NCI-H2227 (cell line): ENCODE data around the gene ALKBH5.

Source experiments
- DNase-seq: peaks from one replicate; lab custom pipeline; 2025; ENCODE audit not compliant: unreplicated experiment; lab: John Stamatoyannopoulos, UW

Gene ALKBH5

GRCh38 chr17:18240449-18240848 lies 56.8 kb downstream of the ALKBH5 start:
- no peak for DNase-seq

GRCh38 chr17:18241229-18241871 lies 57.7 kb downstream of the ALKBH5 start:
- DNase-seq, result no peak

GRCh38 chr17:18245038-18245776 lies 61.6 kb downstream of the ALKBH5 start:
- DNase-seq, result no peak

- no peak for DNase-seq
Measured at GRCh38 chr17:18246109-18246725, 62.6 kb downstream of the ALKBH5 start.

- peak; percentile 19 for DNase-seq
Measured at GRCh38 chr17:18246880-18247612, 63.4 kb downstream of the ALKBH5 start.

GRCh38 chr17:18247613-18248001 lies 64.0 kb downstream of the ALKBH5 start:
- no peak for DNase-seq

- DNase-seq, result peak; percentile 69
Measured at GRCh38 chr17:18248300-18248731, 64.7 kb downstream of the ALKBH5 start.

- no peak for DNase-seq
Measured at GRCh38 chr17:18248811-18249210, 65.2 kb downstream of the ALKBH5 start.

GRCh38 chr17:18250259-18250658 lies 66.6 kb downstream of the ALKBH5 start:
- DNase-seq, result no peak

- DNase-seq, result no peak
Measured at GRCh38 chr17:18250708-18251107, 67.1 kb downstream of the ALKBH5 start.

GRCh38 chr17:18251204-18251603 lies 67.6 kb downstream of the ALKBH5 start:
- no peak for DNase-seq

- DNase-seq, result no peak
Measured at GRCh38 chr17:18252160-18252559, 68.5 kb downstream of the ALKBH5 start.

GRCh38 chr17:18253187-18253884 lies 69.7 kb downstream of the ALKBH5 start:
- DNase-seq, result no peak

GRCh38 chr17:18253947-18254821 lies 70.6 kb downstream of the ALKBH5 start:
- DNase-seq, result no peak

- DNase-seq, result no peak
Measured at GRCh38 chr17:18254888-18255649, 71.4 kb downstream of the ALKBH5 start.

GRCh38 chr17:18256351-18256750 lies 72.7 kb downstream of the ALKBH5 start:
- no peak for DNase-seq

GRCh38 chr17:18256776-18257175 lies 73.1 kb downstream of the ALKBH5 start:
- DNase-seq, result no peak

GRCh38 chr17:18257268-18257981 lies 73.8 kb downstream of the ALKBH5 start:
- no peak for DNase-seq

GRCh38 chr17:18257982-18258355 lies 74.3 kb downstream of the ALKBH5 start:
- peak; percentile 25 for DNase-seq
